ENCODE results near the gene SH2D3C.

Gene SH2D3C

GRCh38 chr9:127770905-127771569 is 7.4 kb downstream of the SH2D3C start:
- Histone ChIP-seq H3K27ac (ENCODE audit: low read length) (peak overlapping the region; percentile 58; the same call in 1 of the 2 replicates), H3K4me3 (ENCODE audit: low read length) (peak overlapping the region; percentile 74), H3K9ac (ENCODE audit: low read length) (peak overlapping the region; percentile 51; the same call in 1 of the 2 replicates)

DNA sequence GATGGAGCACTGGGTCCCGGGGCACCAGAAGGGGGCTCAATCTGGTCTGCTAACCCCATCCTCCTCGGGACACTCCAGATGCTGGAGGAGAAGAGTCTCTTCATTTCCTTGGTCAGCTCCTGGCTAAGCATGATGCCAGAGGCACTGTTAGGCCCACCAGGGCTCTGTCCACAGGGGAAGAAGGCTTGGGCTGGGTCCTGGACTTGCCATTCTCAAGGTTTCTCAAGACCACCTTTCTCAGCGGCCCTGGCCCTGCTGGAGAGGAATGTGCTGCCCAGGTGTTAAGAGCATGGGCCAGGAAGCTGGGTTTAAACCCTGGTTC is 7.9 kb downstream of the SH2D3C start:
- Histone ChIP-seq H2AFZ (ENCODE audit: low read length) (peak overlapping the region; percentile 30; the same call in 1 of the 2 replicates), H4K20me1 (ENCODE audit: insufficient read depth, low read length) (no peaks in the 10 kb centered on the region), H3K9ac (ENCODE audit: low read length) (peak overlapping the region; percentile 51; the same call in 1 of the 2 replicates), H3K27me3 (replicated peaks; ENCODE audit: insufficient read depth, low read length) (no peaks in the 10 kb centered on the region), H3K79me2 (ENCODE audit: low read length) (peaks cover 58% of the 10 kb centered on the region), H3F3A (ENCODE audit: insufficient read depth, low read length) (peaks cover 26% of the 10 kb centered on the region; the same call in 1 of the 2 replicates), H3K36me3 (replicated peaks; ENCODE audit: insufficient read depth, low read length) (peaks cover 6% of the 10 kb centered on the region; the same call in 1 of the 2 replicates), H3K9me2 (replicated peaks; ENCODE audit: insufficient read depth, low read length) (no peaks in the 10 kb centered on the region), H3K4me2 (ENCODE audit: low read depth, low read length) (peak overlapping the region; percentile 90), H3K27ac (ENCODE audit: low read length) (peak overlapping the region; percentile 58; the same call in 1 of the 2 replicates), H3K4me3 (ENCODE audit: low read length) (peak overlapping the region; percentile 74), H3K9me3 (replicated peaks; ENCODE audit: insufficient read depth, low read length) (no peaks in the 10 kb centered on the region), H3K4me1 (ENCODE audit: low read length) (peaks cover 23% of the 10 kb centered on the region)
- no peak for DNase-seq
- TF ChIP-seq, protein P1, sequence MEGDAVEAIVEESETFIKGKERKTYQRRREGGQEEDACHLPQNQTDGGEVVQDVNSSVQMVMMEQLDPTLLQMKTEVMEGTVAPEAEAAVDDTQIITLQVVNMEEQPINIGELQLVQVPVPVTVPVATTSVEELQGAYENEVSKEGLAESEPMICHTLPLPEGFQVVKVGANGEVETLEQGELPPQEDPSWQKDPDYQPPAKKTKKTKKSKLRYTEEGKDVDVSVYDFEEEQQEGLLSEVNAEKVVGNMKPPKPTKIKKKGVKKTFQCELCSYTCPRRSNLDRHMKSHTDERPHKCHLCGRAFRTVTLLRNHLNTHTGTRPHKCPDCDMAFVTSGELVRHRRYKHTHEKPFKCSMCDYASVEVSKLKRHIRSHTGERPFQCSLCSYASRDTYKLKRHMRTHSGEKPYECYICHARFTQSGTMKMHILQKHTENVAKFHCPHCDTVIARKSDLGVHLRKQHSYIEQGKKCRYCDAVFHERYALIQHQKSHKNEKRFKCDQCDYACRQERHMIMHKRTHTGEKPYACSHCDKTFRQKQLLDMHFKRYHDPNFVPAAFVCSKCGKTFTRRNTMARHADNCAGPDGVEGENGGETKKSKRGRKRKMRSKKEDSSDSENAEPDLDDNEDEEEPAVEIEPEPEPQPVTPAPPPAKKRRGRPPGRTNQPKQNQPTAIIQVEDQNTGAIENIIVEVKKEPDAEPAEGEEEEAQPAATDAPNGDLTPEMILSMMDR (IDR thresholded peaks at IDR 0.05; ENCODE audit: low read length): no peak
- TF ChIP-seq EZH2phosphoT487 (IDR thresholded peaks at IDR 0.05; ENCODE audit: low read length) (no peak), EZH2 (optimal IDR thresholded peaks at IDR 0.05; ENCODE audit: low read depth, low read length) (no peak)

More at GRCh38 chr9:127770905-127771569, 7.4 kb downstream of the SH2D3C start:
- Histone ChIP-seq H3K36me3 (replicated peaks; ENCODE audit: insufficient read depth, low read length) (peaks cover 6% of the 10 kb centered on the region; the same call in 1 of the 2 replicates), H3K79me2 (ENCODE audit: low read length) (peaks cover 62% of the 10 kb centered on the region), H3K9me3 (replicated peaks; ENCODE audit: insufficient read depth, low read length) (no peaks in the 10 kb centered on the region), H2AFZ (ENCODE audit: low read length) (peak overlapping the region; percentile 30), H4K20me1 (ENCODE audit: insufficient read depth, low read length) (no peaks in the 10 kb centered on the region), H3F3A (ENCODE audit: insufficient read depth, low read length) (peaks cover 26% of the 10 kb centered on the region; the same call in 1 of the 2 replicates), H3K9me2 (replicated peaks; ENCODE audit: insufficient read depth, low read length) (no peaks in the 10 kb centered on the region), H3K4me2 (ENCODE audit: low read depth, low read length) (peak overlapping the region; percentile 90), H3K4me1 (ENCODE audit: low read length) (peaks cover 23% of the 10 kb centered on the region), H3K27me3 (replicated peaks; ENCODE audit: insufficient read depth, low read length) (no peaks in the 10 kb centered on the region)
- TF ChIP-seq, protein P1 (IDR thresholded peaks at IDR 0.05; ENCODE audit: low read length): no peak
- TF ChIP-seq EZH2phosphoT487 (IDR thresholded peaks at IDR 0.05; ENCODE audit: low read length): no peak
- no peak for TF ChIP-seq EZH2 (optimal IDR thresholded peaks at IDR 0.05; ENCODE audit: low read depth, low read length)
- peak; percentile 96 for DNase-seq

- Histone ChIP-seq H3K79me2 (ENCODE audit: low read length) (peaks cover 54% of the 10 kb centered on the region), H3K36me3 (replicated peaks; ENCODE audit: insufficient read depth, low read length) (peaks cover 6% of the 10 kb centered on the region; the same call in 1 of the 2 replicates), H3K9ac (ENCODE audit: low read length) (peak overlapping the region; percentile 51; the same call in 1 of the 2 replicates), H3K27ac (ENCODE audit: low read length) (peak overlapping the region; percentile 58; the same call in 1 of the 2 replicates), H3F3A (ENCODE audit: insufficient read depth, low read length) (peaks cover 26% of the 10 kb centered on the region; the same call in 1 of the 2 replicates), H2AFZ (ENCODE audit: low read length) (no peak overlapping the region), H3K9me2 (replicated peaks; ENCODE audit: insufficient read depth, low read length) (no peaks in the 10 kb centered on the region), H3K27me3 (replicated peaks; ENCODE audit: insufficient read depth, low read length) (no peaks in the 10 kb centered on the region), H4K20me1 (ENCODE audit: insufficient read depth, low read length) (no peaks in the 10 kb centered on the region), H3K4me2 (ENCODE audit: low read depth, low read length) (peak overlapping the region; percentile 90), H3K4me3 (ENCODE audit: low read length) (peak overlapping the region; percentile 74), H3K4me1 (ENCODE audit: low read length) (peaks cover 23% of the 10 kb centered on the region), H3K9me3 (replicated peaks; ENCODE audit: insufficient read depth, low read length) (no peaks in the 10 kb centered on the region)
- TF ChIP-seq EZH2phosphoT487 (IDR thresholded peaks at IDR 0.05; ENCODE audit: low read length): no peak
- no peak for TF ChIP-seq EZH2 (optimal IDR thresholded peaks at IDR 0.05; ENCODE audit: low read depth, low read length)
- TF ChIP-seq, protein P1 (IDR thresholded peaks at IDR 0.05; ENCODE audit: low read length): no peak
- DNase-seq: no peak
Measured at GRCh38 chr9:127769929-127770582, 8.4 kb downstream of the SH2D3C start.
